Calu3 (cell line): ENCODE measurements around the gene NPHS1. TPM values are rescaled to one million over a fixed set of nuclear protein-coding genes. Genes with fewer than 3 reads are reported as not detected.
"Not testable (repeated sequence)": the region's sequence is repeated elsewhere in the genome, so short reads cannot be mapped to it uniquely, and the experiment has no call there.

Experiments used
- BruUV-seq: library from RNA; stranded (reverse); fragments of 400-500 nt; replicated peaks from 2 replicates; lab custom pipeline; 2021; lab: Mats Ljungman, UMichigan
- CTCF ChIA-PET: fragments of 300-600 bp; sonication (Branson Sonifier 250); formaldehyde crosslinking; loops from one replicate; lab custom pipeline; 2022; ENCODE audit warnings: antibody characterized with exemption; lab: Charles Lee
- DNase-seq: peaks from one replicate; pipeline ENCODE4 v3.0.0; 2022
- H3K27ac Mint-ChIP-seq: one replicate; pipeline ENCODE4 v1.8.0; 2022; ENCODE audit warnings: mixed read lengths; ENCODE audit not compliant: unreplicated experiment
- H3K27me3 Mint-ChIP-seq: one replicate; pipeline ENCODE4 v1.8.0; 2022; ENCODE audit warnings: mixed read lengths; ENCODE audit not compliant: unreplicated experiment
- H3K36me3 Mint-ChIP-seq: one replicate; pipeline ENCODE4 v1.8.0; 2022; ENCODE audit warnings: mild to moderate bottlenecking, moderate library complexity, mixed read lengths; ENCODE audit not compliant: insufficient read depth, unreplicated experiment
- H3K4me1 Mint-ChIP-seq: one replicate; pipeline ENCODE4 v1.8.0; 2022; ENCODE audit warnings: mild to moderate bottlenecking, low read depth, mixed read lengths; ENCODE audit not compliant: unreplicated experiment
- H3K4me3 Mint-ChIP-seq: one replicate; pipeline ENCODE4 v1.8.0; 2022; ENCODE audit warnings: mild to moderate bottlenecking, low read depth, moderate library complexity, mixed read lengths; ENCODE audit not compliant: unreplicated experiment
- H3K9me3 Mint-ChIP-seq: one replicate; pipeline ENCODE4 v1.8.0; 2022; ENCODE audit warnings: low read depth, mixed read lengths; ENCODE audit not compliant: unreplicated experiment
- CTCF ChIP-seq: fragments of 200-600 bp; IDR thresholded peaks from one replicate; pipeline ENCODE4 v1.8.0; 2022; ENCODE audit warnings: antibody characterized with exemption; ENCODE audit not compliant: unreplicated experiment
- intact Hi-C: fragments of 100-400 bp; cut with micrococcal nuclease; formaldehyde crosslinking; loops from one replicate; pipeline ENCODE4 v1.10.0; 2022; ENCODE audit not compliant: unreplicated experiment
- total RNA-seq: library from RNA; stranded (reverse); gene quantifications from 2 replicates; pipeline ENCODE4 v1.2.3, GENCODE V29; 2022

NPHS1 gene
- total RNA-seq, 1 experiment from 2014 or later, result not detected

- Mint-ChIP-seq H3K27ac (no peak overlapping the region), H3K4me1 (no peaks in the 10 kb centered on the region), H3K27me3 (no peaks in the 10 kb centered on the region), H3K4me3 (no peak overlapping the region), H3K36me3 (peaks cover 40% of the 10 kb centered on the region), H3K9me3 (no peaks in the 10 kb centered on the region)
- TF ChIP-seq CTCF, result no peak
- DNase-seq, result no peak
- intact Hi-C loops, result no loop called here
- CTCF ChIA-PET, result interaction anchor here (0.7 kb wide), 1 partner anchor 48 kb away, joined by 3 read pairs; no protein-coding TSS in a partner anchor
- BruUV-seq, result no TSS peak
Measured at GRCh38 chr19:35894342-35894741, 42.0 kb upstream of the NPHS1 start.

GRCh38 chr19:35891819-35892218, 39.5 kb upstream of the NPHS1 start:
- H3K27ac Mint-ChIP-seq, H3K9me3 Mint-ChIP-seq, BruUV-seq, H3K4me1 Mint-ChIP-seq, H3K27me3 Mint-ChIP-seq, intact Hi-C loops, CTCF ChIA-PET, DNase-seq, H3K4me3 Mint-ChIP-seq: not testable (repeated sequence)
- H3K36me3 Mint-ChIP-seq, result peaks cover 45% of the 10 kb centered on the region

GRCh38 chr19:35890113-35890650, 37.9 kb upstream of the NPHS1 start:
- no peak for DNase-seq
- intact Hi-C loops, result no loop called here
- no TSS peak for BruUV-seq
- Mint-ChIP-seq H3K9me3 (no peaks in the 10 kb centered on the region), H3K27me3 (no peaks in the 10 kb centered on the region), H3K36me3 (peaks cover 45% of the 10 kb centered on the region), H3K4me1 (no peaks in the 10 kb centered on the region), H3K4me3 (no peak overlapping the region), H3K27ac (no peak overlapping the region)
- CTCF ChIA-PET, result no interaction called here
- TF ChIP-seq CTCF, result no peak

- H3K27me3 Mint-ChIP-seq, result no peaks in the 10 kb centered on the region
- BruUV-seq, result no TSS peak
- intact Hi-C loops, result loop anchor here (2.0 kb wide), 1 partner anchor 47 kb away; the partner anchor contains the start of gene LRFN3
- DNase-seq, result no peak
- CTCF ChIA-PET, result no interaction called here
- peaks cover 45% of the 10 kb centered on the region for H3K36me3 Mint-ChIP-seq
- no peaks in the 10 kb centered on the region for H3K9me3 Mint-ChIP-seq
- no peaks in the 10 kb centered on the region for H3K4me1 Mint-ChIP-seq
- H3K27ac Mint-ChIP-seq, result no peak overlapping the region
- TF ChIP-seq CTCF, result no peak
- H3K4me3 Mint-ChIP-seq, result no peak overlapping the region
Measured at GRCh38 chr19:35889370-35890112, 37.2 kb upstream of the NPHS1 start.

GRCh38 chr19:35888398-35888797, 36.1 kb upstream of the NPHS1 start:
- no peak for DNase-seq
- H3K9me3 Mint-ChIP-seq, result no peaks in the 10 kb centered on the region
- H3K36me3 Mint-ChIP-seq, result peaks cover 38% of the 10 kb centered on the region
- TF ChIP-seq CTCF, result no peak
- H3K4me3 Mint-ChIP-seq, result no peak overlapping the region
- H3K27ac Mint-ChIP-seq, result no peak overlapping the region
- no TSS peak for BruUV-seq
- H3K4me1 Mint-ChIP-seq, result no peaks in the 10 kb centered on the region
- intact Hi-C loops, result loop anchor here (2.0 kb wide), 1 partner anchor 48 kb away; the partner anchor contains the start of gene LRFN3
- CTCF ChIA-PET, result no interaction called here
- no peaks in the 10 kb centered on the region for H3K27me3 Mint-ChIP-seq
